CD4-positive, alpha-beta T cell treated with Interleukin-2 at 100 ng/mL for 4 hours (primary cell): ENCODE data around the gene LONRF2.
"Not testable (repeated sequence)": the region's sequence is repeated elsewhere in the genome, so short reads cannot be mapped to it uniquely, and the experiment has no call there.

Experiments used
- DNase-seq: peaks from one replicate; pipeline ENCODE4 v3.0.0-alpha.2; 2020; ENCODE audit warnings: low spot score

The LONRF2 gene

GRCh38 chr2:100253786-100254185, 68.5 kb downstream of the LONRF2 start:
- DNase-seq = no peak

GRCh38 chr2:100252811-100253698, 69.2 kb downstream of the LONRF2 start:
- no peak for DNase-seq

DNA sequence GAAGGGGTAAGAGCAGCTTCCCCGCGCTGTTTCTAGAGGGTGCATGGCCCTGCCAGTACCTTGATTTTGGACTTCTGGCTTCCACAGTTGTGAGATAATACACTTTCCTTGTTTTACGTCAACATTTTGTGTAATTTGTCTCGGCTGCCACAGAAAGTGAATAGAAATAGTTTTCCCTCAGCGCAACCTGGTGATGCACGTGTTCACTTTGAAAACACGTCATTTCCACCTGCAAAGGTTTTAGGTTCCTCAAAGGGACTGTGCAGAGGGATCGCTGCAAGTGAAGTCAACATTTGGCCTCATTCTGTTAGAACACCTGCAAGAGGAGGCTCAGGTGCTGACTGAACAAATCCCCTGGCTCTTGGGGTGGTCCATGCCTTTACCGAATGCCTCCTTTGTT, 71.7 kb downstream of the LONRF2 start:
- DNase-seq = no peak

- DNase-seq = no peak
Measured at GRCh38 chr2:100248971-100249370, 73.3 kb downstream of the LONRF2 start.

DNA sequence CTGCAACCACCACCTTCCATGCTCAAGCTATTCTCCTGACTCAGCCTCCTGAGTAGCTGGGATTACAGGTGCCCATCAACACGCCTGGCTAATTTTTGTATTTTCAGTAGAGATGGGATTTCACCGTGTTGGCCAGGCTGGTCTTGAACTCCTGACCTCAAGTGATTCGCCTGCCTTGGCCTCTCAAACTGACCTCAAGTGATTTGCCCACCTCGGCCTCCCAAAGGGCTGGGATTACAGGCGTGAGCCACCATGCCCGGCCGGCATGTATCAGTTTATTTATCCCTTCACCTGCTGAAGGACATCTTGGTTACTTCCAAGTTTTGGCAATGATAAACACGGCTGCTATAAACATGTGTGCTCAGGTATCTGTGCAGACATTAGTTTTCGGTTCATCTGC, 73.7 kb downstream of the LONRF2 start:
- DNase-seq = not testable (repeated sequence)

GRCh38 chr2:100248044-100248330, 74.3 kb downstream of the LONRF2 start:
- DNase-seq = no peak

- no peak for DNase-seq
Measured at GRCh38 chr2:100247256-100248043, 74.9 kb downstream of the LONRF2 start.

- no peak for DNase-seq
Measured at GRCh38 chr2:100246163-100247145, 75.8 kb downstream of the LONRF2 start.

DNA sequence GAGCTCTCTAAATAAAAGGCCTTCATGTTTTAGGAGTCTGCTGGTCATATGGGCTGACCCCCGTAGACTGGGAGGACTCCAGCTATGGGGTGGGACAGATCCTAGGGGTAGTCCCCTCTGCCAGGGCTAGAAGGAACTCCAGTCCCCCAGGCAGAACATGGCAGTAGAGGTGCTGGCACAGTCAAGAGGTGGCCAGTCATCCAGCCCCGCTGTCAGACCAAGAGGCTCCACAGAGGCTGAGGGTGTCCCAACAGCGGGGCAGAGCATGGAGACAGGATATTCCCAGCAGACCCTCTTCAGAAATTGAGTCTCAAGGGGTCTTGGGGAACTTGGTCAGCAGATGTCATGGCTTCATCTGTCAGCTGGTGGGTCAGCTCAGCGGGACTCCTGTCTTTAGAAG, 76.6 kb downstream of the LONRF2 start:
- no peak for DNase-seq

DNA sequence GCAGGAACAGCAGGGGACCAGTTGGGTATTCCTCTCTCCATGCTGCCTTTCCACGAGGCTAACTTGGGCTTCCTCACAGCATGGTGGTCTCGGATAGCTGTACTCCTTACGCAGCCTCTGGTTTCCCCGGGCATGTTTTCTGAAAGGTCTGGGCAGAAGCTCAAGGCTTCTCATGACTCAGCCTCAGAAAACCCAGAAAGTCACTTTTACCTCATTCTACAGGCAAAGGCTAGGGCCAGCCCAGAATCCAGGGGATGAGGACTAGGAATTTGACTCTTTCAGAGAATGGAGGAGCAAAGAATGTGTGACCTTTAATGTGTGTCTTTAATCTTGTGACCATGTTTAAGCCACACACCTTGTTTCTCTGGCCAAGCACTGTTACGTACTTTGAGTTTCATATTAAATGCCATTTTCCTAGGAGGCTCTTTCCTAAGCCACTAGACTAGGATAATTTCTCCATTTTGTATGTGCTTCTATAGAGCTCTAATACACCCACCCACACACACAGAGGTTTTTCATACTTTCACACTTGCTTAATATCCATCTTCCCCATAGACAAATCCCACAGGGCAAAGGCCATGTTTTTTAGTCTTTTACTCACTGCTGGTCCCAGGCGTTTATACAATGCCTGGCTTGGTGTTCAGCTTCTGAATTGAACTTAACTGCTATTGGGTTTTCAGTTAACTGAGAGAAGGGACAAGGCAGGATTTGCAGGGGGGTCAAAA, 77.3 kb downstream of the LONRF2 start:
- DNase-seq = no peak

GRCh38 chr2:100243631-100244030, 78.7 kb downstream of the LONRF2 start:
- DNase-seq = no peak

GRCh38 chr2:100242891-100243619, 79.2 kb downstream of the LONRF2 start:
- peak; percentile 30 for DNase-seq

GRCh38 chr2:100242476-100242875, 79.8 kb downstream of the LONRF2 start:
- no peak for DNase-seq

DNA sequence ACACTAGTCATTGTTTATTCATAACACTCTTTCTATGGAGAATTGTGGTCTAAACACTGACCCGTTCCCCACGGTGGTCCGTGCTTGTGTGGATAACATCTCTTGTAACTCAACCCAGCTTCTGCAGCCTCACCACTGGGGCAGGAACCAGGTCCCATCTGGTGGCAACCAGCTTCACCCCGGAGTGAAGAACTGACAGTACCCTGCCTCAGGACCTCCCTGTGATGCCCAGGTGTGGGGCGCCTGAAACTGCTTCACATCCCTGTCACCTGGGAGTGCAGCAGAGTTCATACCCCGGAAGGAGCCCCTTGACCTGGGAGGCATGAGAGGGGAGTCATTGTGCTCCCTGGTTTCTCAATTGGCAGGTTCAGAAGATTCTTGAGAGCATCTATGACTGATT, 81.1 kb downstream of the LONRF2 start:
- DNase-seq = no peak

- no peak for DNase-seq
Measured at GRCh38 chr2:100240386-100240785, 81.9 kb downstream of the LONRF2 start.

DNA sequence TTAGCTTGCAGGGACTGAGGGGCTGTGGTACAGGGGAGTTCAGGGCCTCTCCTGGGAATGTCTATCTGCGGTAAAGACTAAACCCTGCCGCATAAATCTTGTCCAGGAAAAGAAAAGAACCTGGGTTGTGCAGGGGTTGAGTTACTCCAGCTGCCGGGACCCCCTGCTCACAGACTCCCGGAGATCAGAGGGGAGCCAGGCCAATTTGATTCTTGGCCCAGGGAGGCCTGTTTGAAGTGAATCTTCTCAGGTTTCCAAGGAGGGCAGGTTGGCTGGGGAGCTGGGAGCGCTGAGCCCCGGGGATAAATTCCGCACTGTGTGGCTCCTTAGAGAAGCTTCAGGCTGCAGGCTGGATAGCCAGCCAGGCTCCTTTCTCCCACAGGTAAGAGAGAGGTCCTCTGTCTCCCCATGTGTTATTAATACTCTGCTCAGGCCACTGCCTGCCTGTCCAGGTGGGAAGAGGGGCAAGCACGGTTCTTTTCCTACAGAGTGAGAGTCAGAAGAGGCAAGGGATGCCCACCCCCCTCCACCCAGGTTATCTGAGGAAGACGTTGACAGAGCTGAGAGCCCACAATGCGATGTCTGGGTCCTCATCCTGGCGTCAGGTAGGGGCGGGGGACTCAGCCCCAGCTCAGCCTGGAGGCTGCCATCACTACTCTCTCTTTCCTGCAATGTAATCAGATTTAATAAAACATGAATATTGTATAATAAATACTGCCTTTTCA, 82.7 kb downstream of the LONRF2 start:
- DNase-seq = no peak

- DNase-seq = no peak
Measured at GRCh38 chr2:100238471-100238870, 83.8 kb downstream of the LONRF2 start.

GRCh38 chr2:100237770-100238169, 84.5 kb downstream of the LONRF2 start:
- no peak for DNase-seq

- no peak for DNase-seq
Measured at GRCh38 chr2:100237163-100237562, 85.1 kb downstream of the LONRF2 start.

DNA sequence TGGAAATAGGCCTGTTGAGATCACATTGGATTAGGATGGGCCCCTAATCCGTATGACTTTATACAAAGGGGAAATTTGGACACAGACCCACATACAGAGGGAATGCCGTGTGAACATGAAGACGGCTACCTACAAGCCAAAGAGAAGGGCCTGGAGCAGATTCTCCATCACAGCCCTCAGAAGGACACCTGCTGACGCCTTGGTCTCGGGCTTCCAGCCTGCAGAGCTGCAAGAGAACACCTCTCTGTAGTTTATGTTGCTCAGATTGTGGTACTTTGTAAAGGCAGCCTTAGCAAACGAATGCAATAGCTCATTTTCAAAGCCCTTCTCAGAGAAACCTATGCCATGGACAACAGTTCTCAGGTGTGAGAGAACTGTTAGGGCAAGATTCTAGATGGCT, 86.1 kb downstream of the LONRF2 start:
- no peak for DNase-seq
